HG03045 (cell line): ENCODE data around the gene ENTPD6.
"Not testable (repeated sequence)": the region's sequence is repeated elsewhere in the genome, so short reads cannot be mapped to it uniquely, and the experiment has no call there.

Experiments used
- ATAC-seq: cut with Tn5 transposase; IDR thresholded peaks from one replicate; pipeline ENCODE4 v1.9.1; 2021; ENCODE audit warnings: mild to moderate bottlenecking, moderate library complexity; ENCODE audit not compliant: unreplicated experiment

The ENTPD6 gene

GRCh38 chr20:25195014-25195961 is at the start of gene ENTPD6:
TSS of gene ENTPD6 (plus strand) at chr20:25195712. CDS start at chr20:25206537, 10,825 bp downstream.
- peak; percentile 85 for ATAC-seq

DNA sequence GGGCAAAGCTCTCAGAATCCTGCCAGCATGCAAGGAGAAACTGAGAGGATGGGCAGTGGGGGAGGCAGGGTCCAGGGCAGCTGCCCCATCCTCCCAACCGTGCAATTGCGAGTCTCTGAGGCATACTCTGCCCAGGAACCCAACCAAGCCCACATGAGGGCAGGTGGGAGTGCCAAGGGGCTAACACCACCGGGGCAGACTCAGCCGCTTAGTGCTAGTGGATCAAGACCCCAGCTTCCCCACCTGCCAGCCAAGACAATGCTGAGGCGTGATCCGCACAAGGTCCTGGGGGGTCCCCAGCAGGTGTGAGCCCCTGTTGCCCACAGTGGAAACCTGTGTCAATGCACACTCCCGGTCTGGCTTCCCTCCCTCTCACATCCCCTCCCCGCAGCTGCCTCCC is 48.5 kb upstream of the ENTPD6 start:
- no peak for ATAC-seq

DNA sequence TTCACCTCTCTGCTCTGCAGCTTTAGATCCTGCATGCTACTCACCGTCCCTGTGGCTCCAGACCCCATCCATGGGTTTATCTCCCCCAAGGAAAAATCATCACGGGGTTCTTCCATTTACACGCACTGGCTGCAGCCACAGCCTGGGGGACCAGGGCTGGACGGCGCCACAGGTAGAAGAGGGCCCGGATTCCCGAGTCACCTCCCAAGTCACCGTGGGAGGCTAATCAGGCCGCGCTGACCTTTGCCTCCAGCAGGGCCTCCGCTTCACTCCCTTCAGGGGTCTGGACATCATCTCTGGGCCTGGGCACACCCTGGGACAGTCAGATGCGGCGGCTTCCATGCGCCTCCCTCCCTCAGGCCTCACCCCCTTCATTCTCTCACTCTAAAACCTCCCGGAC is 47.8 kb upstream of the ENTPD6 start:
- ATAC-seq = no peak

GRCh38 chr20:25148181-25148981 is 47.1 kb upstream of the ENTPD6 start:
- no peak for ATAC-seq

DNA sequence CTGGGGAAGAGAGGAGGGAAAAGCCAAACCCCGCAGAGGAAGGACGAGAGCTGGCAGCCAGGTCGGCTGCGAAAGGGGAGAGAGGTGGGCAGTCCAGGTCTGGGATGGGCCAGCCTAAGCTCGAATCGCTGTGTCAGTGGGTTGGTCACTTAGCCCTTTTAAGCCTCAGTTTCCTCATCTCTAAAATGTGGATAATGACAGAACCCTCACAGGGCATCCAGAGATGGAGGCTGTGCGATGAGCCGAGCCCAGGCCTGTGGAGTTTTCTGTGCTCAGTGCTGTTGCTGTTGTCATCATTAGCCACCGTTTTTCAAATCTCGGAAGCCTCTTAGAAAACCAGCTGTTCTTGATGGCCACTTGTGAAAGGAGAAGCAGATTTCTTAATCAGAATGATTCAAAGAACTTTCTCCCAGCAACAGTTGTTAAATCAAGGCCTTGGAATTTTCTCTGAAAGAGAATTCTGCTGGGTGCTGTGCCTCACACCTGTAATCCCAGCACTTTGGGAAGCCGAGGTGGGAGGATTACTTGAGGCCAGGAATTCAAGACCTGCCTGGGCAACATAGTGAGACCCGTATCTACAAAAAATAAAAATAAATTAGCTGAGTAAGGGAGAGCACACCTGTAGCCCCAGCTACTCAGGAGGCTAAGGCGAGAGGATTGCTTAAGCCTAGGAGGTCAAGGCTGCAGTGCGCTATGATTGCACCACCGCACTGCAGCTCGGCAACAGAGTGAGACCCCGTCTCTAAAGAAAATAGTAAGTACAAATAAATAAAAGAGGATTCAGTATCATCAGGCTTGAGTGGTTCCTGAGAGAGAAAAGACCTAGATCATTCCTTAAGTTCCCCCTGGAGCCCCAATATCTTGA is 46.3 kb upstream of the ENTPD6 start:
- no peak for ATAC-seq

DNA sequence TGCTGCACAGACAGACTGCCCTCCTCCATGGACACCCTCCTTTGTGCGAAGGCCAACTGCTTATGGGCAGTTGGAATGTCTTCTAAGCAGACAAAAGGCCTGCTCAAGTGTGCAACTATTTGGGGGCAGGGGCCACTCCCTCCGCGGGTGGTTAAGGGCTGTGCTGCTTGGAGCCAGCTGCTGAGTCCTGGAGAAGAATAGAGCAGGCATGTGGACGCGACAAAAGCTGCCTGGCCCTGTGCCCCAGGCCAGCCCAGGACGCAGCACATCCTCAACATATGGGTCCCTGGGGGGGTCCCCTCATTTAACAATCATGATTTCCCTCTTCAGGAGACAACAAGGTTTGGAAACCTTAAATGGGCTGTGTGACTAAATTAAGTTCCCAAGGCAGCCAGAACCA is 45.5 kb upstream of the ENTPD6 start:
- ATAC-seq = no peak

DNA sequence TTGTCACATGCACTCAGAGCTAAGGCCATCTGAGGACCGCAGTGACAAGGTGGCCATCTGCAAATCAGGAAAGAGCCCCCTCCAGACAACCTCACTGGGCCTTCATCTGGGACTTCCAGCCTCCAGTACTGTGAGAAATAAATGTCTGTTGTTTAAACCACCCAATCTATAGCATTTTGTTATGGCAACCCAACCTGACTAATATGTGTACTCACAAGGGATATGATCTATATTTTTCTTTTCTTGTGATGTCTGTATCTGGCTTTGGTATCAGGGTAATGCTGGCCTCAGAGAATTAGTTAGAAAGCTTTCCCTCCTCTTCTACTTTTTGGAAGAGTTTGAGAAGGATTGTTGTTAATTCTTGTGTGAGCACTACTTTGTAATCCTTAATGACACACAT is 37.5 kb upstream of the ENTPD6 start:
- ATAC-seq = no peak

- no peak for ATAC-seq
These were observed 35.0 kb upstream of the ENTPD6 start for GRCh38 chr20:25160467-25160866.

DNA sequence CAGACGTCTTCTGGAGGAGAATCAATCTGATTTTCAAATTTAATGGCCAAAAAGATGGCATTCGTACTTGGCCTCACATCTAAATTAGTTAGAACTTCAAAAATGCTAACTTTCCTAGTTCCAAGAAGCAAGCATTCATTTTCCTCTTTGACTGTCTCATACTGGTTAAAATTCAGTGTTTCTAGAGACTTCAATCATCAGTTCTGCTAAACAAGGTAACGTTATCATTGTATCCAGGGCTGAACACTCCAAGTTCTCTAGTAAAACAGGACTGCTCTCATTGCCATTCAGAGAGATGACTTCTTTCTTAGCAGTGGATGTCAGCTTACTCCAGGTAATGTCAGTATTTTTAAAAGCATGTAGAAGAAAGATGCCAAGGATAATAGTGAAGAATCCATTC is 34.6 kb upstream of the ENTPD6 start:
- ATAC-seq = no peak

GRCh38 chr20:25165128-25165527 is 30.4 kb upstream of the ENTPD6 start:
- ATAC-seq = no peak

- not testable (repeated sequence) for ATAC-seq
These were observed 29.3 kb upstream of the ENTPD6 start for GRCh38 chr20:25166105-25166782.

DNA sequence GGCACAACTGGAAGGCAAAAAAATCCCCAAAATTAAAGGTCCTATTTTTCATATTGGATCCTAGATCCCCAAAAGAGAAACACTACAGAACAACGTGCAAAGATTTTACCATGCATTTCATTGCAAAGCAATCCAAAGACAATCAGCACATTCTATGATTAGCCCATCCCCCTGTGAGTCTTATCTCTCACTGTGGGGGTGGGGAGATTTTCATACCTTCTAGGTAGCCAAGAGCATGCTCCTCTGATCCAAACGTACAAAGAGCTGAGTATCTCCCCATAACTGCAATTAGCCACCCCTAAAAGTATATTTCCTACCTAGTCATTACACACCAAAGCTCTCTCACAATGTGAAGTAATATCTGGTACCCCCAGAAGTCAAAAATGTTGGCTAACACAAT is 22.2 kb upstream of the ENTPD6 start:
- ATAC-seq = no peak

DNA sequence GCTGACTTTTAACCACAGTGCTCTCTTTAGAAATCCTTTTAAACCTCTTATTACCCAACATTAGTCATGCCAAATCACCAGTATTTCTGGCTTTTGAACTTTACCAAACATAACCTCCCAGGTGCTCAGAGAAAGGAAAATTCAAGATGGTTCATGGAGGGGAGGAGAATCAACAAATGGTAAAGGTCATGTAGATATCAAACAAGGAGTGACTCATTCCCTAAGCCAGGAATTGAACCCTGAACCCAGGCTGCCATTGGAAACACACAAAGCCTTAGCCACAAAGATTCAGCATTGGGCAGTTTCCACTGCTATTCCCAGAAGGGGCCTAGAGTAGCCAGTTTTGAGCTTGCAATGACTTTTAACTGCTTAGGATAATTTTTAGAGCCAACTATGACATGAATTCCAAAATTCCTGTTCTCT is 21.6 kb upstream of the ENTPD6 start:
- no peak for ATAC-seq

- ATAC-seq = no peak
These were observed 19.3 kb upstream of the ENTPD6 start for GRCh38 chr20:25176184-25176583.

GRCh38 chr20:25177890-25178321 is 17.6 kb upstream of the ENTPD6 start:
- ATAC-seq = no peak

- no peak for ATAC-seq
These were observed 16.7 kb upstream of the ENTPD6 start for GRCh38 chr20:25178563-25179438.

GRCh38 chr20:25179439-25180089 is 15.9 kb upstream of the ENTPD6 start:
- no peak for ATAC-seq

GRCh38 chr20:25184391-25184790 is 11.1 kb upstream of the ENTPD6 start:
- ATAC-seq = not testable (repeated sequence)

GRCh38 chr20:25187220-25187619 is 8.3 kb upstream of the ENTPD6 start:
- ATAC-seq = no peak
